Left kidney (tissue), 8 donors: ENCODE measurements around the gene S100A5. TPM values are rescaled to one million over a fixed set of nuclear protein-coding genes. Genes with fewer than 3 reads are reported as not detected.
A peak's percentile ranks its signal among the peaks of the same experiment; 100 is the strongest.
"Not testable (repeated sequence)": the region's sequence is repeated elsewhere in the genome, so short reads cannot be mapped to it uniquely, and the experiment has no call there.

Source experiments
- DNase-seq: peaks from one replicate; pipeline ENCODE4 v3.0.0-alpha.2; 2013
- long read RNA-seq, 8 donors: transcript quantifications; one replicate each; lab custom pipeline, GENCODE V29; 2026
- polyA plus RNA-seq: library from polyadenylated mRNA; unstranded; fragments of 120-200 nt; gene quantifications from one replicate; pipeline ENCODE4 v1.2.1, GENCODE V29; 2013; ENCODE audit not compliant: insufficient read length

The S100A5 gene
- 1.3 TPM for polyA plus RNA-seq
- long read RNA-seq, donor 1, result 0 reads
- long read RNA-seq, donor 2, result 0 reads
- long read RNA-seq, donor 3, partial matches to known transcripts, result 0 of 1 reads
- long read RNA-seq, donor 3, other reads (novel, unspliced or antisense), result 0 of 1 reads
- long read RNA-seq, donor 4, result 0 reads
- long read RNA-seq, donor 5, partial matches to known transcripts, result 0 of 2 reads
- long read RNA-seq, donor 5, other reads (novel, unspliced or antisense), result 0 of 2 reads
- long read RNA-seq, donor 6, result 0 reads
- long read RNA-seq, donor 7, partial matches to known transcripts, result 0 of 2 reads
- long read RNA-seq, donor 7, other reads (novel, unspliced or antisense), result 0 of 2 reads
- long read RNA-seq, donor 8, result 0 reads

- DNase-seq, result no peak
Measured at GRCh38 chr1:153540394-153541361, at the start of gene S100A5. Gene S100A5, minus strand, starts transcription at chr1:153540934. Its CDS starts 743 bp downstream, at chr1:153540191.

- no peak for DNase-seq
Measured at GRCh38 chr1:153588482-153588881, 47.7 kb upstream of the S100A5 start.

- DNase-seq, result not testable (repeated sequence)
Measured at GRCh38 chr1:153588033-153588432, 47.3 kb upstream of the S100A5 start.

- no peak for DNase-seq
Measured at GRCh38 chr1:153587314-153587713, 46.6 kb upstream of the S100A5 start.

DNA sequence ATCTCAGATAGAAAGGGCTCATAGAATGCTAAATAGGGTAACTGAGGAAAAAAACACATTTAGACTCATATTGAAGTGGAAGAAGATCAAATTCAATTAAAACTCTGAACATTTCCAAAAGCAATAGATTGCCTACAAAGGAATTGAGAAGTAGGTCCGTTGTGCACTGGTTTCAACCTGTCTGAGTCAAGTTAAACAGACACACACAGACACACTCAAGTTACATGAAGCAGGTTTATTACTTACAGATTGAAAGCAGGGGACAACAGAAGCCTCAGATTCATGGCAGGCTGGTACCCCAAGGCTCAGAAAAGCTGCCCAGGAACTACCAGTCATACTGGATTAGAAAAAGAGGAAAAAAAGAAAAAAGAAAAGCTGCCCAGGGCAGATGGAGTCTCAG is 45.6 kb upstream of the S100A5 start:
- DNase-seq, result no peak

DNA sequence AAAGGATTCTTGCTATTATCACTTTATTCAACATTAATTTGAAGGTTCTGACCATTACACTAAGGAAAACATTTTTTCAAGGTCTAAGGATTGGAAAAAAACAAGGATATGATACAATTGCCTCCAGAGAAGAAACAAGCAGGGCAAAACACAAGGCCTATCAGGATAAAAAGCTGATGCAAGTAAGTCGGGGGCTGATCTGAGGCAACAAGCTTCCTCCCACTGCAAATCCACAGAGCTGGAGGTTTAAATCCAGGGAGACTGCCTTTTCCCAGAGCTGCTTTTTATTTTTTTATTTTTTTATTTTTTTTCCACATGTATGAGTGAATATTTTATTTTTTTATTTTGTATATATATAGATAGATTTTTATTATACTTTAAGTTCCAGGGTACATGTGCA is 44.3 kb upstream of the S100A5 start:
- no peak for DNase-seq

- no peak for DNase-seq
Measured at GRCh38 chr1:153583976-153584375, 43.2 kb upstream of the S100A5 start.

DNA sequence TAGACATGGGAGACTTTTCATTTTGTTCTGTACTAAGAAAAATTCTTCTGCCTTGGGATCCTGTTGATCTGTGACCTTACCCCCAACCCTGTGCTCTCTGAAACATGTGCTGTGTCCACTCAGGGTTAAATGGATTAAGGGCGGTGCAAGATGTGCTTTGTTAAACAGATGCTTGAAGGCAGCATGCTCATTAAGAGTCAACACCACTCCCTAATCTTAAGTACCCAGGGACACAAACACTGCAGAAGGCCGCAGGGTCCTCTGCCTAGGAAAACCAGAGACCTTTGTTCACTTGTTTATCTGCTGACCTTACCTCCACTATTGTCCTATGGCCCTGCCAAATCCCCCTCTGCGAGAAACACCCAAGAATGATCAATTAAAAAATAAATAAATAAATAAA is 42.8 kb upstream of the S100A5 start:
- not testable (repeated sequence) for DNase-seq

- DNase-seq, result not testable (repeated sequence)
Measured at GRCh38 chr1:153582836-153583235, 42.1 kb upstream of the S100A5 start.

GRCh38 chr1:153578936-153579335 is 38.2 kb upstream of the S100A5 start:
- DNase-seq, result no peak

DNA sequence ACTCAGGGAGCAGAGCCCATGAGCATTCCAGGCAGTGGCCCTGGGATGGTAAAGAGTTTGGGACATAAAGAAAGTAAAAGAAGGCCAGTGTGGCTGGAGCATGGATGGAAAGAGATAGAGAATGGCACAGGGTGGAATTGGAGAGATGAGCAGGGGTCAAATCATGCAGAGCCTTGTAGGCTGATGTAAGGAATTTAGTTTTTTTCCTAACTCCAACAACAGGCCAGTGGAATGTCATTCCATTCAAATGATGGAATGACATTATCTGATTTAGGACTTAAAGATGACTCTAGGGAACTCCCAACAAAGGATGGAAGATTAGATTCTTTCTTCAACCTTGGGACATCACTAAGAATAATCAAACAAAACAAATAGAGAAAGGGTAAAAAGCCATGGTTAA is 37.8 kb upstream of the S100A5 start:
- DNase-seq, result no peak

- DNase-seq, result no peak
Measured at GRCh38 chr1:153577624-153578051, 36.9 kb upstream of the S100A5 start.

- DNase-seq, result no peak
Measured at GRCh38 chr1:153577138-153577537, 36.4 kb upstream of the S100A5 start.

DNA sequence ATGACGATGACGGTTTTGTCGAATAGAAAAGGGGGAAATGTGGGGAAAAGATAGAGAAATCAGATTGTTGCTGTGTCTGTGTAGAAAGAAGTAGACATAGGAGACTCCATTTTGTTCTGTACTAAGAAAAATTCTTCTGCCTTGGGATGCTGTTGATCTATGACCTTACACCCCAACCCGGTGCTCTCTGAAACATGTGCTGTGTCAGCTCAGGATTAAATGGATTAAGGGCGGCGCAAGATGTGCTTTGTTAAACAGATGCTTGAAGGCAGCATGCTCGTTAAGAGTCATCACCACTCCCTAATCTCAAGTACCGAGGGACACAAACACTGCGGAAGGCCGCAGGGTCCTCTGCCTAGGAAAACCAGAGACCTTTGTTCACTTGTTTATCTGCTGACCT is 34.8 kb upstream of the S100A5 start:
- DNase-seq, result not testable (repeated sequence)

GRCh38 chr1:153575081-153575491 is 34.4 kb upstream of the S100A5 start:
- DNase-seq, result not testable (repeated sequence)

DNA sequence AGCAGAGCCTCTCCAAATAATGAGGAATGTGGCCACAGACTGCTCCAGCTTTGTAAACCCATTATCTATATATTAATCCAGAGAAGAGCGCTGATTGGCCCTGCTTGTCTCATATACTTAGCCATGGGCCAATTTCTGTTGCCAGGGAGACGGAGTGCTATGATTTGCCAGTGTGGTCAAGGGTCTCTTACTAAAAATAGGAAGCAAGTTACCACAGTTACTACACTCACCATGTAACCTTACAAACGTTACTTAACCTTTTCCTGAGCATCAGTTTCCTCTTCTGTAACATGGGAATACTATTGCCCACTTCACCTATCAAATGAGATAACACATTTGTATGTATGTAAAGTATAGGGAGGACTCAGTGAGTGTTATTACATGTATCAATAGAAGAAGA is 32.6 kb upstream of the S100A5 start:
- no peak for DNase-seq

GRCh38 chr1:153572569-153573015 is 31.9 kb upstream of the S100A5 start:
- DNase-seq, result peak; percentile 71

- DNase-seq, result no peak
Measured at GRCh38 chr1:153571706-153572105, 31.0 kb upstream of the S100A5 start.

DNA sequence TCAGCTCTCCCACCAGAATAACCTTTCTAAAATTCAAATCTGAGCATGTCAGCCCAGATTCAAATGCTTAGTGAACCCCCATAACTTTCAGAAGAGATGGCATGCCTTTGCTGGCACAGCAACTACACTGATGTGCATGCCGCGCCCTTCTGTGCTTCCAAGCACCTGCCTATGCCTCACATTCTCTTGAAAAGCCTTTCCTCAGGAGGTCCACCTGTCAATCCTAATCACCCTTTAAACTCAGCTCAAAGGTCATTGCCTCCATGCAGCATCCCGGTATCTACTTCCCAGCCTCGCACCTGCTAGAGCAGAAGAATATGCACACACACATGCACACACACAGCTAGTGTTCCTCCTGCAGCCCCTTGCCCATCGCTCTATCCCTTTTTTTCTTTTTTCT is 30.1 kb upstream of the S100A5 start:
- no peak for DNase-seq

DNA sequence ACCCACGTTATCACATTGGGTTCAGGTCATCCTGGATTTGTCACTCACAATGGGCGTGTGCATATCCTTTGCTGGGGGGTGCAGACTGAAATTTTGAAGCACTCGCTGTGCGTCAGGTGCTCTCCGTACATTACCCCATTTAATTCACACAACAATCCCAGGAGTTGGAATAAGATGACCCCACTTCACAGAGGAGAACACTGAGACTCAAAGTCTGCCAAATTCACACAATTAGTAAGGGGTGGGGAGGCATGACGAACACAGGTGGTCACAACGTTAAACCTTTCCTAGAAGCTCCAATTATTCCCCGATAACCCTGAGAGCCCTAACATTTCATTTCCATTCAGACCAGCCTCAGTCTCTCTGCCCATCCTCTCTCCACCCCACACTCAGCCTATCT is 28.7 kb upstream of the S100A5 start:
- no peak for DNase-seq

DNA sequence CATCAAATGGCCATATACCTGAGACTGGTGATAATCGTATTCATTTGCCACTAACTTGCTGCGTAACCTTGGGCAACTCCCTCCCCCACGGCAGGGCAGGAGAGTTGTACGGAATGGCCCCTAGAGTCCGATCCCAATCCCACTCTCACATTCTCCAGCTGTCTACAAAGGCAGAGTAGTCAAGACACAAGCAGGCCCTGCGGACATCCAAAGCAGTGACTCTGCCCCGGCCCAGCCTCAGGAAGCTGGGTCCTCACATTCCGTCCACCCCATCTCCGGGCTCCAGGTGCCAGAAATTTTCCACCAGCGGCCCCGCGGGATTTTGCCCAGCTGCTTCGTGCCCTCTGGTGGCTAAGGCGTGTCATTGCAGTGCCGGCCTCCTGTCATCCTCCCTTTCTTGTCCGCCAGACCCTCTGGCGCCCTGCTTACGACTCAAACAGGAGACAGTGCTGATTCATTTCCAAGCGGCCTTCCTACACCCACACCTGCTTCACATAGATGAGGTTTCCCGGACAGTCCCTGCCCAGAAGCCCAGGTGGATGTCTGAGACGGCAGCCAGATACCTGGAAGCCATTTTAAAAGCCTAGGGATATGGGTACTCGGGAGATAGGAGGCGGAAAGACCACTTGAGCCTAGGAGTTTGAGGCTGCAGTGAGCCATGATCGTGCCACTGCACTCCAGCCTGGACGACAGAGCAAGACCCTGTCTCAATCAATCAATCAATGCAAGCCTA is 27.8 kb upstream of the S100A5 start:
- DNase-seq, result peak; percentile 88
